Fibroblast of skin of left biceps (primary cell): ENCODE results near the gene GSTA5.
"Not testable (repeated sequence)": the region's sequence is repeated elsewhere in the genome, so short reads cannot be mapped to it uniquely, and the experiment has no call there.

ENCODE experiments used
- DNase-seq, 2 experiments: peaks; one replicate each; pipeline ENCODE4 v3.0.0-alpha.2; 2013; ENCODE audit warnings: low read depth in 2 of 2

GSTA5 gene

DNA sequence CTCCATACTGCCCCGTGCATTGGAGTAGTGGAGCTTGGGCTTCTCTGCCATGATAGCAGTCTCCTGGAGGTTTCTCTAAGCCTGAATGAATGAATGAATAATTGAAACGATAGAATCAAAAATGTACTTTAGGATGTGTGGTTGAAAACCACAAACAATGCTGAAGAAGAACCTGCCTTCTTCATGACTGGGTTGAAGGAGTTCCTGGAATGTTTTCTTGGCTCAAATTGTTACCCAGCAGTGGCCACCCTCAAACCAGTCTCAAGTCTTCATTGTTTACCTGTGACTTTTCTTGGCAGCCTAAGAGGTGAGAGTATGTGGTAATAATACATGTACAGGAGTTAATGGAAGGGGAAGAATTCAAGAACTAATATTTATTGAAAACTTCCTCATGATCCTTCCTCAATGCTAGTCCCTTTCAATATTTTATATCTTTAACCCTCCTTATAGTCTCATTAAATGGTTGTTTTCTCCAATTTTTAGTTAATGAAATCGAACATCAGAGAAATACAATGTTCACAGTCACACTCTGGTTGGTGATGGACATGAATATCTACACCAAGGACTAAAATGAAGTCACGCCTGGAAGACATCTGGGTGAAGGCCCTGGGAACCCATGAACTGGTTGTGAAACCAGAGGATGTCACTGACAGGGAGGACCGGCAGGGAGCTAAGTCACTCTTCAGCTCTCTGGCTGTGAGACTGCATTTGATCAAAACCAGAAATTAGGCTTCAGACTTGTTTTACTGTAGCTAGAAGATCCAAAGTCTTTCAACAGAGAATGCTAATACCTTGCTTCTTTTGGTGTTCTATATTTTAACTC is at the start of gene GSTA5:
GSTA5 (minus strand) TSS at position 51 of the 823 bp plus-strand sequence.
- no peak for DNase-seq

DNA sequence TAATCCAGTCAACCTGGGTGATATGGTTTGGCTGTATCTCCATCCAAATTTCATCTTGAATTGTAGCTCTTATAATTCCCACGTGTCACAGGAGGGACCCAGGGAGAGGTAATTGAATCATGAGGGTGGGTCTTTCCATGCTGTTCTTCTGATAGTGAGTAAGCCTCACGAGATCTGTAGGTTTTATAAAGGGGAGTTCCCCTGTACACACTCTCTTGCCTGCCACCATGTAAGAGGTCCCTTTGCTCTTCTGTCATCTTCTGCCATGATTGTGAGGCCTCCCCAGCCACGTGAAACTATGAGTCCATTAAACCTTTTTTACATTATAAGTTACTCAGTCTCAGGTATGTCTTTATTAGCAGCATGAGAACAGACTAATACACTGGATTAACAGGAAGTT is 49.4 kb upstream of the GSTA5 start:
- no peak for DNase-seq

DNA sequence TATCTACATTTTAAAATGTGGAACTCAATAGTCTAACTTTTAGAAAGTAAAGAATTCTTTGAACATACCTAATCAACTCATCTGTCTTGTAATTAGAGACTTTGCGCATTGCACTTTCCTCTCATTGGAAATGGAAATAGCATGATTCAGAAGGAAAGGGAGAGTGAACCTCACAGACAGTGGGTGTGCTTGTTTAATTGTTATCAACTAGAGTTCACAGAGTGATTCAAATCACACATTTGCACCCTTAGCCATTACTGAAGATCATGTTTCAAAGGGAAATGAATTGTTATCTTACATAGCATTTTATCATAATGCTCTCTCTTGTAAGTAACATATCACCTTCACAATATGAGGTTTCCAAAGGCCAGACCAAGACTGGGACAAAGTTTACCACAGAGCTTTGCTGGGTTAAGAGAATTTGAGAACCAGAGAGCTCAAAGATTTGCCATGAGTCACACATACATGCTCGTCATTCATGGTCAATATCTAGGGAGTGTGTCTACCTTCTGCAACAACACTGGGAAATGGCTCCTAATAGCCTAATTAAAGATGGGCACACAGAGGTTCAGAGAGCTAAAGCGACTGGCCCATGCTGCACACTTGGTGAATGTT is 47.4 kb upstream of the GSTA5 start:
- no peak for DNase-seq

DNA sequence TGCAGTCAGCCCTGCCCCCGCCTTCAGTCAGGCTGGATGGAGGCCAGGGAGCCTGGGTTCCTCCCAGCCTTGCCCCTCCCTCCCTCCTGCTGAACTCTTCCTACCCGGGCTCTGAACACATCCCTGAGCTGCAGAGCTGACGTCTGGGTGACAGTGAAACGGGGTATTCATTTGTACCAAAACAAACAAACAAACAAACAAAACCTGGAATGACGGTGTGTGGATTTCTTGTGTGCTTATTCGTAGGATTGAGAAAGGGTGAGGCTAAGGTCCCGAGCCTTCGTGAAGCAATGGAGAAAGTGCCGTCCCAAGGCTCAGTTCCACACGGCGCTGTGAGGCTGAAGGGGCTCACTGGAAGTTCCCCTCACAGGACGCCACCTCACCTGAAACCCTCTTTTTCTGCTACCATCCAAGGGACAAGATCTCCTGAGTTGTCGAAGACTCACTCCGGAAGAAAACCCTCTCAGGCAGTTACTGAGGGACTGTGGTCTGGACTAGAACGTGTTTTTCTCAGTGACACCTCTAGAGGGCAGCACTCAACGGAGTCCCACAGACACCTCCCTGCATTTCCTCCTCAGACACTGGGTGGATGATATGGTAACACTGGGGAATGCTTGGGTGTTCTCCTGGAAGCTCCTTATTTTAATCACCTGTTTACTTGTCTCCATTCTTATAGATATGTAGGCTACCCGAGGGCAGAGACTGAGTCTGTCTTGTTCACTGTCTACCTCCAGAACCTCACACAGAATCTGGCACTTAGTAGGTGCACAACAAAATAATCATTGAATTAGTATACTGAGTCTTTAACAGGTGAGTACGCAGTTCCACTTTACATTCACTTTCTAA is 41.6 kb upstream of the GSTA5 start:
- DNase-seq: peak; percentile 35 to 36

DNA sequence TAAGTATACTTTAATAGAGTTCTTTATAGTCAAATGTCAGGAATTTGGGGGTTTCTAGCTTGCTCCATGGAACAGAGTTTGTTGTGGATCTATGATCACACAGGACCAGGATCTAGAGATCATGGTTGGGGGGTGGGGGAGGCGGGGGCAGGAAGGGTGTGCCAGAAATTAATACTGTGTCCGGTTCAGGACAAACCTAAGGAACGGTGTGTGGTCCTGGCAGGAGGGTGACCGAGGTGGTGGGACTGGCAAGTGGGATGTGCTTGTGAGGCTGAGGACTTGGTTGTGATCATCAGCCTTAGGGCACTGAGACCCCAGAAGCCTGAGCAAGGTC is 41.0 kb upstream of the GSTA5 start:
- DNase-seq: no peak

DNA sequence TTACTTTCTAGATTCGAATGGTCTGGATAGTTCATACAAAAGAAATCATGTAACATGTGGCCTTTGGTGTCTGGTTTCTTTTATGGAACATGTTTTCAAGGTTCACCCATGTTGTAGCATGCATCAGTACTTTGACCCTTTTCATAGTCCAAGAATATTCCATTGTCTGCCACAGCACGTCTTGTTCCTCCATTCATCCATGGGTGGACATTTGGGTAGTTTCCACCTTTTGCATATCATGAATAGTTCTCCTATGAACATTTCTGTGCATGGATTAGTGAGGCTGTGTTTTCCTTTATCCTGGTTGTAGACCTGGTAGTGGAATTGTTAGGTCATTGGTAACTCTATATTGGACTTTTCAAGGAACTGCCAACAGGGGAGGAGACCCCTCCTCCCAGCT is 37.2 kb upstream of the GSTA5 start:
- DNase-seq: no peak

DNA sequence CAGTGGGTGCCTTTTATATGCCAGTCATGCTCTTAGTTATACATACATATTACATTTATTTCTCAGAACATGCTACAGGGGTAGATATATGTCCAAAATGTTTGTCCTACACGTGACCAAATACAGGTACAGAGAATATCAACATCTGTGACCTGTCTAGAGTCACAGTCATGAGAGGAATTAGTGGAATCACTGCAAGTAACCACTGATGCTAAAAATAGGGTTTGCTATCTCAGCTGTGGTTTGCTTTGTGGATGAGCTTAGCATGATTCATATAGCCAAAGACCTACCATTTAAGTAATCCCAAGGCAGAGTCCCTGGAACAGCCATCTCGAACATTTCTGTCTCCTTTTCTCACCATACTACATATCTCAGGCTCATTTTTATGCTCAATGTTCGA is 36.6 kb upstream of the GSTA5 start:
- peak; percentile 69 to 75 for DNase-seq

DNA sequence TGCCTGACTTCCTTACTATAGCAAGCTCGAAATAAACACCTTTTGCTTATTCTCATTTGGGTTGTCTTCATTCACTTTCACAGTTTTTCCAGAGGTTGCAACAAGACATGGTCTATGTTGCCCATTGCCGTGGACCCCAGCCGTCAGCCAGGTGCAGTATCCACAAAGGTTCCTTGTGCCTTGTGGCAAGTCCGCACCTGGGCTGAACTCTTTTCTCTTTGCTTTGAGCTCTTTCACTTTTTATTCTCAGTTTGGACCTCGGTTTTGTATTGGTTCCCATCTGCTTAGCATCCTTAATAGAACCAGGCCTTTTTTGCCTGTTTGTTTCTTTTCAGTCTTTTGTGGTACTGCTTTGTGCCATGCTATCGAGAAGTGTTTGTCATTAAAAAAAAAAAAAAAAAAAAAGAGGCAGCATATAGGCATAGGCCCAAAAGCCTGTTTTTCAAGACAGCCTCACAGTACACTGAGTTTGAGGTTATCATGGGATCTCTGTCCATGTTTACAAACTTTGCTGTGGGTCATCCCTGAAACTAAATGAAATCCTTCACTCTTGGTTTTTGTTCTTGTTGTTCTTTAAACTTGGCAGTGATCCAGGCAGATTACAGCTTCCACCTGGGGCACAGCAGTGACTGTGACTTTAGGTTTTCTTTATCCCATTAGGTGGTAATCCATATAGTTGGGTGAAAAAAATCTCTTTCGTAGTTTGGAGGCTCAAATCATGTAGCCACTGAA is 35.6 kb upstream of the GSTA5 start:
- no peak for DNase-seq

DNA sequence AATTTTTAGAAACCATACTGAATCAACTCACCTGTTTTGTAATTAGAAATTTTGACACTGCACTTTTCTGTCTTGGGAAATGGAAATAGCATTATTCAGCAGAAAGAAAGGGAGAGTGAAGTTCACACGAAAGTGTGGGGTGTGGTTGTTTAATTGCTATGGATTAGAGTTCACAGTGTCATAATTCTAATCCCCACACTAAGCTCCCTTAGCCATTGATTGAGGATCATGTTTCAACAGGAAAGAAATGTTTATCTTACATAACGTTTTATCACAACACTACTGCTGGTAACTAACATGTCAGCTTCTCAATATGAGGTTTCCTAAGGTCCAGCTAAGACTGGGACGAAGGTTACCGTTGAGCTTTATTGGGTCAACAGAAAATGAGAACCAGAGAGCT is 31.4 kb upstream of the GSTA5 start:
- DNase-seq: no peak

DNA sequence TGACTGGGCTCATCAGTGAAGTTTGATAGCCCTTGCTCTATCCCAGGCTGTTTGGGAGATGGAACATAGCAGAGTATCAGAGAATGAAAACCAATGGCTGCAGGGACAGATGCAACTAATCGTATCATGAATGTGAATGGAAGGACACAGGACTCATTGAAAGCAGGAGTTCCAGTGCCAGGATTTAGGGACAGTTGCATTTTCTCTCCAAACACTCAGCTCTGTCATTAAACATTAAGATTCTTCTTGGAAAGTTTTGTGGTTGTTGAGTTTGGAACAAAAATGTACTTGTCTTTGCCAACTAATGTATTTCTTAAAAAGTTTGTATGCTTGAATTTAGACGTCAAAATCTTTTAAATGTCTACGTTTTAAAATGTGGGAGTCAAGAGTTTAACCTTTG is 31.0 kb upstream of the GSTA5 start:
- no peak for DNase-seq

DNA sequence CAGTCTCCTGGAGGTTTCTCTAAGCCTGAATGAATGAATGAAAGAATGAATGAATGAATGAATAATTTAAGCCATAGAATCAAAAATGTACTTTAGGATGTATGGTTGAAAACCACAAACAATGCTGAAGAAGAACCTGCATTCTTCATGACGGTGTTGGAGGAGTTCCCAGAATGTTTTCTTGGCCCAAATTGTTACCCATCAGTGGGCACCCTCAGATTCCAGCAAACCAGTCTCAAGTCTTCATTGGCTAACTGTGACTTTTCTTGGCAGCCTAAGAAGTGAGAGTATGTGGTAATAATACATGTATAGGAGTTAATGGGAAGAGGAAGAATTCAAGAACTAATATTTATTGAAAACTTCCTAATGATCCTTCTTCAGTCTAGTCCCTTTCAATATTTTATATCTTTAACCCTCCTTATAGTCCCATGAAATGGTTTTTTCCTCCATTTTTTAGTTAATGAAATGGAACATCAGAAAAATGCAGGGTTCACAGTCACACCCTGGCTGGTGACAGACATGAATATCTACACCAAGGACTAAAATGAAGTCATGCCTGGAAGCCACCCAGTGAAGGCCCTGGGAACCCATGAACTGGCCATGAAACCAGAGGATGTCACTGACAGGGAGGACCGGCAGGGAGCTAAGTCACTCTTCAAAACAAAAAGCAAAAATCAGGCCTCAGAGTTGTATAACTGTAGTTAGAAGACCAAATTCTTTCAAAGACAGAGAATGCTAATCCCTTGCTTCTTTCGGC is 29.9 kb upstream of the GSTA5 start:
- peak; percentile 7 to 9 for DNase-seq

DNA sequence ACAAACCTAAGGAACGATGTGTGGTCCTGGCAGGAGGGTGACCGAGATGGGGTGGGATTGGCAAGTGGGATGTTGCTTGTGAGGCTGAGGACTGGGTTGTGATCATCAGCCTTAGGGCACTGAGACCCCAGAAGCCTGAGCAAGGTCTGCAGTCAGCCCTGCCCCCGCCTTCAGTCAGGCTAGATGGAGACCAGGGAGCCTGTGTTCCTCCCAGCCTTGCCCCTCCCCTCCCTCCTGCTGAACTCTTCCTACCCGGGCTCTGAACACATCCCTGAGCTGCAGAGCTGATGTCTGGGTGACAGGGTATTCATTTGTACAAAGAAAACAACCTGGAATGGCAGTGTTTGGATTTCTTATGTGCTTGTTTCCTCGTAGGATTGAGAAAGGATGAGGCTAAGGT is 28.3 kb upstream of the GSTA5 start:
- not testable (repeated sequence) for DNase-seq

DNA sequence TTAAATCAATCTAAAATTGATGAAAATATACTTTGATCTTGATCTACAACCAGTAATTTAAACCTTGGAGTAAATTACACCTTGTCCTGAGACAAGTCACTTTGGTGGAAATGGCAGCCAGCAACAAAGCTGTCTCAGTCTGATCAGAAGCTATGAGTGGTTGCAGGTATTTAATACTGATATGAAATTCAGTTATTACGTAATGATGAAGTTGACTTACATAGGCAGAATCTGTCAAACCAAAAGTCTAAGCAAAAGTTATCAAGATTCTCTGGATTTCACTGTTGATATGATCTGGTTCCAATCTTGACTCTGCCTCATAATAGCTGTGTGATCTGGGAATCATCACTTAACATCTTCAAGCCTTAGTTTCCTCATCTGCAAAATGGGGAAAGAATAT is 27.6 kb upstream of the GSTA5 start:
- no peak for DNase-seq

DNA sequence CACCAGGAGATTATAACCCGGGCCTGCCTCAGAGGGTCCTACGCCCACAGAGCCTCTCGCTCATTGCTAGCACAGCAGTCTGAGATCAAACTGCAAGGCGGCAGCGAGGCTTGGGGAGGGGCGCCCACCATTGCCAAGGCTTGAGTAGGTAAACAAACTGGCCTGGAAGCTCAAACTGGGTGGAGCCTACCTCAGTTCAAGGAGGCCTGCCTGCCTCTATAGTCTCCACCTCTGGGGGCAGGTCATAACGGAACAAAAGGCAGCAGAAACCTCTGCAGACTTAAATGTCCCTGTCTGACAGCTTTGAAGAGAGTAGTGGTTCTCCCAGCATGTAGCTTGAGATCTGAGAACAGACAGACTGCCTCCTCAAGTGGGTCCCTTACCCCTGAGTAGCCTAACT is 20.5 kb upstream of the GSTA5 start:
- not testable (repeated sequence) for DNase-seq

DNA sequence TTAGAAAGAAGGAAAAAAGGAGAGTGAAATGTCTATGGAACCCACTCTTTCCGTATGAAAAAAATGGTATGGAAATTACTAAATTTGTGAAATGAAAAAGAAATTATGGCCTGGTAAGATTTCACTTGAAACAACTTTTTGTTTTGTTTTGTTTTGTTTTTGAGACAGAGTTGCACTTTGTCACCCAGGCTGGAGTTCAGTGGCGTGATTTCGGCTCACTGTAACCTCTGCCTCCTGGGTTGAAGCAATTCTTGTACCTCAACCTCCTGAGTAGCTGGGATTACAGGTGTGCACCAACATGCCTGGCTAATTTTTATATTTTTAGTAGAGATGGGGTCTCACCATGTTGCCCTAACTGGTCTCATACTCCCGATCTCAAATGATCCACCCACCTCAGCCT is 17.8 kb upstream of the GSTA5 start:
- no peak for DNase-seq

DNA sequence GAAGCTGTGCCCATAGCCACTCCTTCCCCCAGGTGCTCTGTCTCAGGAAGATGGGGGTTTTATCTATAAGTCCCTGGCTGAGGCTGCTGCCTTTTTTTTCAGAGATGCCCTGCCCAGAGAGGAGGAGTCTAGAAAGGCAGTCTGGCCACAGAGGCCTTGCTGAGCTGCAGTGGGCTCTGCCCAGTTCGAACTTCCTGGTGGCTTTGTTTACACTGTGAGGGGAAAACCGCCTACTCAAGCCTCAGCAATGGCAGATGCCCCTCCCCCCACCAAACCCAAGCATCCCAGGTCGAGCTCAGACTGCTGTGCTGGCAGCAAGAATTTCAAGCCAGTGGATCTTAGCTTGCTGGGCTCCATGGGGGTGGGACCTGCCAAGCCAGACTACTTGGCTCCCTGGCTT is 15.5 kb upstream of the GSTA5 start:
- not testable (repeated sequence) for DNase-seq

DNA sequence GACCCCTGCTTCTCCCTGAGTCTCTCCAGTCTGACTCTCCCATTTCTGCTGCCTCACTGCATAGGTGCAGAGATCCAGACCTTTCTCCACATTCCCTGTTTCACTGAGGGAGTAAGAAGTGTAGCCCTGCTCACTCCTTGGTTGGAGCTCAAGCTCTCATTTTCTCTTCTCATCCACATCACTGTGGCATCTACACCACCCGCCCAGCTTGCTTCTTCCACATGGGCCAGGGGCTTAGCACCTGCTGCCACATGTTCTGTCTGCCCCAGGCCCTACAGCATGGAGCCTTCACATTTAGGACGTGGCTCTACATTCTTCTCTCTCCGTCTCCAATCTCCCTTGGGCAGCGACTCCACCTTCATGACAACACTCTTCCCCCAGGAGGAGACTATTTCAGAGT is 8.5 kb upstream of the GSTA5 start:
- no peak for DNase-seq

DNA sequence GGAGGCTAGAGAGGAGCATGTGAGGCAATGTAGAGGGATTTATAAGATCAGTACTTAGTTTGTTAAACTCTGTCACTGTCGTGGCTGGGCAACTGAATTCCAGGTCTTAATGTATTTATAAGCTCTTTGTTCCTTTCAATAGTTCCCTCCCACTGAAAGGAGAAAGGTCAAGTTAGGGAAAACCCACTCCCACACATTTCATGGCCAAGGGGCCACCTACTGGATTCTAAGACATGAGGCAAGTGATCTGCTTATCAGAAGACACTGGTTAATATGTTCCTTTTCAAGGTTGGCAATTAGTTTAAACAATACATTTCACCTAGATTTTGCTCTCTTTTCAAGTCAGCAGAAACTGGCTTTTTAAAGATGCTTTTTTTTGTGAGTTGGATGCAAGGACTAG is 5.4 kb upstream of the GSTA5 start:
- DNase-seq: no peak

DNA sequence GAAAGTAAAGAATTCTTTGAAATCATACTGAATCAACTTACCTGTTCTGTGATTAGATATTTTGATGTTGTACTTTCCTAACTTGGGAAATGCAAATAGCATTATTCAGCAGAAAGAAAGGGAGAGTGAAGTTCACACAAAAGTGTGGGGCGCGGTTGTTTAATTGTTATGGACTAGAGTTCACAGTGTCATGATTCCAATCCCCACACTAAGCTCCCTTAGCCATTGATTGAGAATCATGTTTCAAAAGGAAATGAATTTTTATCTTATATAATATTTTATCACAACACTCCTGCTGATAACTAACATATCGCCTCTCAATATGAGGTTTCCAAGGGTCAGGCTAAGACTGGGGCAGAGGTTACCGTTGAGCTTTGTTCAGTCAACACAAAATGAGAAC is 3.0 kb upstream of the GSTA5 start:
- no peak for DNase-seq

DNA sequence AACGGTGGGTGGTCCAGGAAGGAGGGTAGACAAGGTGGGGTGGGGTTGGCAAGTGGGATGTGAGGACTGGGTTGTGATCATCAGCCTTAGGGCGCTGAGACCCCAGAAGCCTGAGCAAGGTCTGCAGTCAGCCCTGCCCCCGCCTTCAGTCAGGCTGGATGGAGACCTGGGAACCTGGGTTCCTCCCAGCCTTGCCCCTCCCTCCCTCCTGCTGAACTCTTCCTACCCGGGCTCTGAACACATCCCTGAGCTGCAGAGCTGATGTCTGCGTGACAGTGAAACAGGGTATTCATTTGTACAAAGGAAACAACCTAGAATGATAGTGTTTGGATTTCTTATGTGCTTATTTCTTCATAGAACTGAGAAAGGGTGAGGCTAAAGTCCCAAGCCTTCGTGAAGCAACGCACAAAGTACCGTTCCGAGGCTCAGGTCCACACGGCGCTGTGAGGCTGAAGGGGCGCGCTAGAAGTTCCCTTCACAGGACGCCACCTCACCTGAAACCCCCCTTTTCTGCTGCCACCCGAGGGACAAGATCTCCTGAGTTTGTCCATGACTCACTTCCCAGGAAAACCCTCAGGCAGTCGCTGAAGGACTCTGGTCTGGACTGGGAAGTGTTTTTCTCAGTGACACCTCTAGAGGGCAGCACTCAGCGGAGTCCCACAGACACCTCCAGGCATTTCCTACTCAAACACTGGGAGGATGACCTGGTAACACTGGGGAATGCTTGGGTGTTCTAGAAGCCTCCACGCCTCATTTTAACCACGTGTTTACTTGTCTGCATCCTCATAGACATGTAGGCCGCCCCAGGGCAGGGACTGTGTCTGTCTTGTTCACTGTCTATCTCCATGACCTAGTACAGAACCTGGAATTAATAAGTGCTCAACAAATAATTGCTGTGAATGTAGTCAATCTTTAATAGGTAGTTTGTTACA is 1.2 kb downstream of the GSTA5 start:
- DNase-seq: peak in 1 of 2 experiments; percentile 19
